HEK293 (cell line): ENCODE measurements around the gene ZSWIM1.

Experiments
- CTCF ChIA-PET: fragments of 350-600 bp; formaldehyde crosslinking; extraction: SDS; loops from one replicate; lab custom pipeline; 2021; ENCODE audit warnings: antibody characterized with exemption; lab: Yijun Ruan, JAX
- POLR2A ChIA-PET: fragments of 300-600 bp; formaldehyde crosslinking; extraction: SDS; loops from one replicate; lab custom pipeline; 2020; ENCODE audit warnings: antibody characterized with exemption, inconsistent platforms; lab: Yijun Ruan, JAX
- H3K27ac ChIP-seq: fragments of 200-500 bp; sonication (Bioruptor generic); 2 replicates; pipeline ENCODE4 v1.5.1; 2014; ENCODE audit warnings: low read depth, low read length, control low read depth, inconsistent platforms; ENCODE audit errors: extremely low read depth
- H3K36me3 ChIP-seq, 2 experiments: fragments of 200-500 bp in 1 of 2; sonication (Bioruptor generic) in 1 of 2; 1 replicate in 1 of 2; 2 replicates in 1 of 2; pipeline ENCODE4 v1.5.1; 2014 to 2017; ENCODE audit warnings: inconsistent platforms in 2 of 2, low read length in 2 of 2; ENCODE audit not compliant: control insufficient read depth in 2 of 2, insufficient read depth in 1 of 2
- H3K4me1 ChIP-seq: fragments of 200-500 bp; sonication (Bioruptor generic); 2 replicates; pipeline ENCODE4 v1.5.1; 2014; ENCODE audit warnings: mild to moderate bottlenecking, low read length, inconsistent platforms; ENCODE audit not compliant: control insufficient read depth, insufficient read depth
- H3K4me3 ChIP-seq: 2 replicates; pipeline ENCODE4 v1.5.1; 2011; ENCODE audit warnings: low read depth, mild to moderate bottlenecking, control low read depth, low read length, moderate library complexity
- H3K9me3 ChIP-seq: fragments of 200-500 bp; sonication (Bioruptor generic); 2 replicates; pipeline ENCODE4 v1.5.1; 2014; ENCODE audit warnings: low read depth, low read length, inconsistent platforms; ENCODE audit not compliant: control insufficient read depth, insufficient read depth
- EGR2 ChIP-seq: fragments of 450-650 bp; formaldehyde crosslinking; IDR thresholded peaks from 2 replicates; pipeline ENCODE4 v1.5.1; 2016; ENCODE audit warnings: low read depth, missing biosample characterization, missing genetic modification characterization
- FEZF1 ChIP-seq: fragments of 450-650 bp; formaldehyde crosslinking; IDR thresholded peaks from 2 replicates; pipeline ENCODE4 v1.5.1; 2016; ENCODE audit warnings: missing biosample characterization, missing genetic modification characterization
- GFI1B ChIP-seq: fragments of 450-650 bp; formaldehyde crosslinking; IDR thresholded peaks from 2 replicates; pipeline ENCODE4 v1.5.1; 2016; ENCODE audit warnings: missing biosample characterization, missing genetic modification characterization
- HIC1 ChIP-seq: fragments of 450-650 bp; formaldehyde crosslinking; IDR thresholded peaks from 2 replicates; pipeline ENCODE4 v1.5.1; 2016; ENCODE audit warnings: missing biosample characterization, missing genetic modification characterization
- REPIN1 ChIP-seq: fragments of 450-650 bp; formaldehyde crosslinking; IDR thresholded peaks from 2 replicates; pipeline ENCODE4 v1.5.1; 2017; ENCODE audit warnings: missing biosample characterization, missing genetic modification characterization, low read depth
- SALL2 ChIP-seq: fragments of 450-650 bp; formaldehyde crosslinking; IDR thresholded peaks from 2 replicates; pipeline ENCODE4 v1.5.0; 2017; ENCODE audit warnings: missing biosample characterization, mild to moderate bottlenecking, missing genetic modification characterization, borderline replicate concordance
- ZBTB10 ChIP-seq: fragments of 450-650 bp; formaldehyde crosslinking; IDR thresholded peaks from 2 replicates; pipeline ENCODE4 v1.5.1; 2016; ENCODE audit warnings: missing biosample characterization, missing genetic modification characterization
- ZEB2 ChIP-seq: fragments of 450-650 bp; formaldehyde crosslinking; IDR thresholded peaks from 2 replicates; pipeline ENCODE4 v1.5.1; 2016; ENCODE audit warnings: missing biosample characterization, missing genetic modification characterization
- ZFP3 ChIP-seq: fragments of 450-650 bp; formaldehyde crosslinking; IDR thresholded peaks from 2 replicates; pipeline ENCODE4 v1.5.1; 2016; ENCODE audit warnings: low read depth, missing biosample characterization, missing genetic modification characterization
- ZFP37 ChIP-seq: fragments of 450-650 bp; formaldehyde crosslinking; IDR thresholded peaks from 2 replicates; pipeline ENCODE4 v1.5.1; 2016; ENCODE audit warnings: missing biosample characterization, missing genetic modification characterization
- ZNF114 ChIP-seq: fragments of 450-650 bp; formaldehyde crosslinking; IDR thresholded peaks from 2 replicates; pipeline ENCODE4 v1.5.0; 2017; ENCODE audit warnings: missing biosample characterization, missing genetic modification characterization
- ZNF138 ChIP-seq: fragments of 450-650 bp; formaldehyde crosslinking; IDR thresholded peaks from 2 replicates; pipeline ENCODE4 v1.5.1; 2016; ENCODE audit warnings: missing biosample characterization, missing genetic modification characterization, borderline replicate concordance
- ZNF155 ChIP-seq: fragments of 450-650 bp; formaldehyde crosslinking; IDR thresholded peaks from 2 replicates; pipeline ENCODE4 v1.5.1; 2016; ENCODE audit warnings: missing biosample characterization, missing genetic modification characterization
- ZNF184 ChIP-seq: fragments of 450-650 bp; IDR thresholded peaks from 2 replicates; pipeline ENCODE4 v1.5.1; 2018; ENCODE audit warnings: missing biosample characterization, mild to moderate bottlenecking, missing genetic modification characterization
- ZNF23 ChIP-seq: fragments of 450-650 bp; formaldehyde crosslinking; IDR thresholded peaks from 2 replicates; pipeline ENCODE4 v1.5.1; 2016; ENCODE audit warnings: missing biosample characterization, missing genetic modification characterization, borderline replicate concordance
- ZNF24 ChIP-seq: fragments of 450-650 bp; formaldehyde crosslinking; IDR thresholded peaks from 2 replicates; pipeline ENCODE4 v1.5.1; 2016; ENCODE audit warnings: missing biosample characterization, missing genetic modification characterization
- ZNF292 ChIP-seq: fragments of 450-650 bp; formaldehyde crosslinking; IDR thresholded peaks from 2 replicates; pipeline ENCODE4 v1.5.1; 2016; ENCODE audit warnings: low read depth, missing biosample characterization, missing genetic modification characterization, borderline replicate concordance
- ZNF335 ChIP-seq: fragments of 450-650 bp; formaldehyde crosslinking; conservative IDR thresholded peaks from 2 replicates; pipeline ENCODE4 v1.5.1; 2016; ENCODE audit warnings: missing biosample characterization, missing genetic modification characterization
- ZNF621 ChIP-seq: fragments of 450-650 bp; formaldehyde crosslinking; IDR thresholded peaks from 2 replicates; pipeline ENCODE4 v1.5.1; 2017; ENCODE audit warnings: missing biosample characterization, missing genetic modification characterization
- ZNF624 ChIP-seq: fragments of 450-650 bp; formaldehyde crosslinking; IDR thresholded peaks from 2 replicates; pipeline ENCODE4 v1.5.1; 2017; ENCODE audit warnings: missing biosample characterization, missing genetic modification characterization
- ZNF658 ChIP-seq: fragments of 450-650 bp; formaldehyde crosslinking; IDR thresholded peaks from 2 replicates; pipeline ENCODE4; 2016; ENCODE audit warnings: missing biosample characterization, missing genetic modification characterization
- ZNF664 ChIP-seq: fragments of 450-650 bp; formaldehyde crosslinking; IDR thresholded peaks from 2 replicates; pipeline ENCODE4 v1.5.1; 2016; ENCODE audit warnings: missing biosample characterization, missing genetic modification characterization
- ZNF776 ChIP-seq: fragments of 450-650 bp; formaldehyde crosslinking; IDR thresholded peaks from 2 replicates; pipeline ENCODE4 v1.5.0; 2017; ENCODE audit warnings: missing biosample characterization, missing genetic modification characterization, borderline replicate concordance

Gene ZSWIM1

GRCh38 chr20:45848421-45848820 is 32.6 kb upstream of the ZSWIM1 start:
- no peak overlapping the region for H3K27ac ChIP-seq
- H3K4me3 ChIP-seq: no peak overlapping the region

GRCh38 chr20:45848969-45849582 is 32.0 kb upstream of the ZSWIM1 start:
- peaks cover 5 to 64% of the 10 kb centered on the region in 2 experiments; a peak in 2 of 3 replicates for H3K36me3 ChIP-seq
- TF ChIP-seq ZNF664 (tag by site-specific recombination) (no peak), FEZF1 (tag by site-specific recombination) (no peak), REPIN1 (tag by site-specific recombination) (no peak), SALL2 (tag by site-specific recombination) (no peak)
- CTCF ChIA-PET: interaction anchor here (0.7 kb wide), 1 partner anchor 18 kb away, joined by 3 read pairs; no protein-coding TSS in a partner anchor
- no peaks in the 10 kb centered on the region for H3K9me3 ChIP-seq
- no peak overlapping the region for H3K4me3 ChIP-seq
- H3K27ac ChIP-seq: no peak overlapping the region
- H3K4me1 ChIP-seq: no peaks in the 10 kb centered on the region
- POLR2A ChIA-PET: interaction anchor here (0.8 kb wide), 1 partner anchor 43 kb away, joined by 4 read pairs; no protein-coding TSS in a partner anchor

More at GRCh38 chr20:45848421-45848820, 32.6 kb upstream of the ZSWIM1 start:
- ChIA-PET CTCF (no interaction called here), POLR2A (no interaction called here)
- Histone ChIP-seq H3K36me3 (peaks cover 5 to 67% of the 10 kb centered on the region in 2 experiments; a peak in 2 of 3 replicates), H3K9me3 (no peaks in the 10 kb centered on the region), H3K4me1 (no peaks in the 10 kb centered on the region)
- no peak for TF ChIP-seq ZFP37

GRCh38 chr20:45850238-45850637 is 30.8 kb upstream of the ZSWIM1 start:
- H3K27ac ChIP-seq: no peak overlapping the region
- H3K4me3 ChIP-seq: no peak overlapping the region
- CTCF ChIA-PET: interaction anchor here (0.7 kb wide), 1 partner anchor 119 kb away, joined by 3 read pairs; no protein-coding TSS in a partner anchor
- TF ChIP-seq ZNF624 (tag by site-specific recombination): no peak
- TF ChIP-seq ZFP3 (tag by site-specific recombination): no peak
- TF ChIP-seq ZNF114 (tag by site-specific recombination): no peak
- no peak for TF ChIP-seq ZNF292 (tag by site-specific recombination)
- no peak for TF ChIP-seq ZNF658
- no peak for TF ChIP-seq ZNF621 (tag by site-specific recombination)
- TF ChIP-seq GFI1B: no peak
- no peak for TF ChIP-seq ZNF138 (tag by site-specific recombination)
- no peak for TF ChIP-seq ZEB2
- no peak for TF ChIP-seq ZNF335
- TF ChIP-seq ZNF23 (tag by site-specific recombination): no peak
- no peak for TF ChIP-seq ZBTB10 (tag by site-specific recombination)
- no peak for TF ChIP-seq ZNF776
- TF ChIP-seq ZNF24 (tag by site-specific recombination): no peak
- no peak for TF ChIP-seq ZNF155 (tag by site-specific recombination)
- TF ChIP-seq HIC1 (tag by site-specific recombination): no peak
- no peak for TF ChIP-seq ZNF184 (tag by site-specific recombination)
- TF ChIP-seq EGR2 (tag by site-specific recombination): no peak
- no peaks in the 10 kb centered on the region for H3K4me1 ChIP-seq
- POLR2A ChIA-PET: interaction anchor here (0.8 kb wide), 1 partner anchor 44 kb away, joined by 4 read pairs; no protein-coding TSS in a partner anchor
- H3K9me3 ChIP-seq: no peaks in the 10 kb centered on the region
- H3K36me3 ChIP-seq: peaks cover 5 to 61% of the 10 kb centered on the region in 2 experiments; a peak in 2 of 3 replicates
